Upper lobe of right lung (tissue), 1 donor: ENCODE data around the gene OR6K2. TPM values are rescaled to one million over a fixed set of nuclear protein-coding genes. Genes with fewer than 3 reads are reported as not detected.
A peak's percentile ranks its signal among the peaks of the same experiment; 100 is the strongest.

Source experiments
- ATAC-seq: fragments of 200-7000 bp; cut with Tn5 transposase; one replicate; pipeline ENCODE4 v1.9.1; 2020; ENCODE audit warnings: mild to moderate bottlenecking, moderate library complexity
- DNase-seq: peaks from one replicate; pipeline ENCODE4 v3.0.0-alpha.2; 2020
- H3K27ac ChIP-seq: fragments of 200-600 bp; one replicate; pipeline ENCODE4 v1.8.0; 2022
- H3K27me3 ChIP-seq: fragments of 200-600 bp; one replicate; pipeline ENCODE4 v1.8.0; 2022; ENCODE audit warnings: mild to moderate bottlenecking
- H3K36me3 ChIP-seq: fragments of 200-600 bp; one replicate; pipeline ENCODE4 v1.8.0; 2022
- H3K4me1 ChIP-seq: fragments of 200-600 bp; one replicate; pipeline ENCODE4 v1.8.0; 2022
- H3K4me3 ChIP-seq: fragments of 200-600 bp; one replicate; pipeline ENCODE4 v1.8.0; 2022; ENCODE audit warnings: mild to moderate bottlenecking
- H3K9me3 ChIP-seq: fragments of 200-600 bp; one replicate; pipeline ENCODE4 v1.8.0; 2022
- intact Hi-C: fragments of 100-400 bp; cut with DNase I; formaldehyde crosslinking; loops from one replicate; pipeline ENCODE4 v1.11.0; 2022
- total RNA-seq: library from RNA; stranded (reverse); fragmentation: NEBNext Ultra II Directional; extraction: Animal tissue kit (Norgen Biotek cat#: 25700); gene quantifications from one replicate; pipeline ENCODE4 v1.2.1, GENCODE V29; 2021
- TF ChIP-seq, protein P1 (sequence below): fragments of 200-600 bp; IDR thresholded peaks from one replicate; pipeline ENCODE4 v1.8.0; 2022; ENCODE audit warnings: antibody characterized with exemption
- donor health status: DM: no; HTN: yes; CAD: no; lungs with severe emphysema.

OR6K2 gene
- total RNA-seq, 1 donor from 2014 or later: not detected

DNA sequence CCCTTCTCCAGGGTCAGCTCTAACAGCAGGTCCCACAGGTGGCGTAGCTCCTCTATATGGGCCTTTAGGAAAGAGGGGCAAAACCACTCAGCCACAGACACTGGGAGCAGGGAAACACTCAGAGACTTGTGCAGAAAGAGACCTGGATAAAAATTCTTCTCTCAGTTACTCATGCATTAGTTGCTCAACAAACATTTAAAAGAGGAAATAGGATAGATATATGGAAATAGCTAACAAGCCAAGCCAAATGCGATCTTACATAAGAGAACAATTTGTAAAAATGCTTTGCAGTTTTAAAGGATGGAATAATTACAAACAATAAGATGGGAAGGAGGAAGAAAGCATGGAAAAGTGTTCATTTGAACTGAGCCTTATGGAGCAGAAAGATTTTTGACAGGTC lies 18.8 kb downstream of the OR6K2 start:
- no peaks in the 10 kb centered on the region for H3K4me1 ChIP-seq
- ATAC-seq (no peak), DNase-seq (no peak)
- intact Hi-C loops: no loop called here
- no peaks in the 10 kb centered on the region for H3K9me3 ChIP-seq
- no peaks in the 10 kb centered on the region for H3K36me3 ChIP-seq
- TF ChIP-seq, protein P1, sequence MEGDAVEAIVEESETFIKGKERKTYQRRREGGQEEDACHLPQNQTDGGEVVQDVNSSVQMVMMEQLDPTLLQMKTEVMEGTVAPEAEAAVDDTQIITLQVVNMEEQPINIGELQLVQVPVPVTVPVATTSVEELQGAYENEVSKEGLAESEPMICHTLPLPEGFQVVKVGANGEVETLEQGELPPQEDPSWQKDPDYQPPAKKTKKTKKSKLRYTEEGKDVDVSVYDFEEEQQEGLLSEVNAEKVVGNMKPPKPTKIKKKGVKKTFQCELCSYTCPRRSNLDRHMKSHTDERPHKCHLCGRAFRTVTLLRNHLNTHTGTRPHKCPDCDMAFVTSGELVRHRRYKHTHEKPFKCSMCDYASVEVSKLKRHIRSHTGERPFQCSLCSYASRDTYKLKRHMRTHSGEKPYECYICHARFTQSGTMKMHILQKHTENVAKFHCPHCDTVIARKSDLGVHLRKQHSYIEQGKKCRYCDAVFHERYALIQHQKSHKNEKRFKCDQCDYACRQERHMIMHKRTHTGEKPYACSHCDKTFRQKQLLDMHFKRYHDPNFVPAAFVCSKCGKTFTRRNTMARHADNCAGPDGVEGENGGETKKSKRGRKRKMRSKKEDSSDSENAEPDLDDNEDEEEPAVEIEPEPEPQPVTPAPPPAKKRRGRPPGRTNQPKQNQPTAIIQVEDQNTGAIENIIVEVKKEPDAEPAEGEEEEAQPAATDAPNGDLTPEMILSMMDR: no peak
- no peaks in the 10 kb centered on the region for H3K27me3 ChIP-seq
- no peak overlapping the region for H3K4me3 ChIP-seq
- no peak overlapping the region for H3K27ac ChIP-seq

- no peak overlapping the region for H3K27ac ChIP-seq
- intact Hi-C loops: no loop called here
- H3K36me3 ChIP-seq: no peaks in the 10 kb centered on the region
- no peak for DNase-seq
- TF ChIP-seq, protein P1: no peak
- ATAC-seq: no peak
- no peaks in the 10 kb centered on the region for H3K9me3 ChIP-seq
- H3K4me3 ChIP-seq: no peak overlapping the region
- H3K4me1 ChIP-seq: no peaks in the 10 kb centered on the region
- no peaks in the 10 kb centered on the region for H3K27me3 ChIP-seq
Measured at GRCh38 chr1:158679289-158679688, 21.2 kb downstream of the OR6K2 start.

DNA sequence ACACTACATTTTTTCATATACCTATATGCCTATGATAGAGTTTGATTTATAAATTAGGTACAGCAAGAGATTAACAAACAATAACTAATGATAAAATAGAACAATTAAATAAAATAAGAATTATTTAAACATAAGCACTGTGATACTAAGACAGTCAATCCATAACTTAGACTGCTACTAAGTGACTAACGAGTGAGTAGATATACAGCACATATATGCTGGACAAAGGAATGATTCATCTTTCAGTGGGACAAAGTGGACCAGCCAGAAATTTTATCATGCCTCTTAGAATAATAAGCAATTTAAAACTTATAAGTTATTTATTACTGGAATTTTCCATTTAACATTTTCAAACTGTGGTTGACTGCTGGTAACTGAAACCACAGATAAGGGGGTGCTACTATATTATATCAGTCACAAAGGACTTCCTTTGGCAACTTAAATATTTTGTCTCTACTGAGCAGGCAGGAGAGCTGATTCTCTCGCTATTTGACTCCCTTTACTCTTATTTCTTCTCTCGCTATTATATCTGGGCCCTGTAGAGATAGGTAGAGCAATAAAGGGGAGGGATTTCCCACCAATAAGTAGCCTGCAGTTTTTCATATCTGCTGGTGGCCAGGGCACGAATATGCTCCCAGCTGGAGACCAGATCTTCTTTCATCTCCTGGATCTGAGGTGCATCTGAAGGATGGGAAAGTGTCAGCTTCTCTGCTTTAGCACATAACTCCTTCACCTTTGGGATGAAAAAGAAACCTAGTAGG lies 24.7 kb downstream of the OR6K2 start:
- no peaks in the 10 kb centered on the region for H3K9me3 ChIP-seq
- no peaks in the 10 kb centered on the region for H3K27me3 ChIP-seq
- no peak overlapping the region for H3K4me3 ChIP-seq
- no peak for ATAC-seq
- H3K36me3 ChIP-seq: no peaks in the 10 kb centered on the region
- H3K27ac ChIP-seq: no peak overlapping the region
- H3K4me1 ChIP-seq: no peaks in the 10 kb centered on the region
- intact Hi-C loops: no loop called here
- TF ChIP-seq, protein P1: no peak
- DNase-seq: no peak

GRCh38 chr1:158674302-158674701 lies 26.1 kb downstream of the OR6K2 start:
- DNase-seq (no peak), ATAC-seq (no peak)
- Histone ChIP-seq H3K9me3 (no peaks in the 10 kb centered on the region), H3K4me1 (no peaks in the 10 kb centered on the region), H3K4me3 (no peak overlapping the region), H3K36me3 (no peaks in the 10 kb centered on the region), H3K27ac (no peak overlapping the region), H3K27me3 (no peaks in the 10 kb centered on the region)
- TF ChIP-seq, protein P1: no peak
- intact Hi-C loops: no loop called here

DNA sequence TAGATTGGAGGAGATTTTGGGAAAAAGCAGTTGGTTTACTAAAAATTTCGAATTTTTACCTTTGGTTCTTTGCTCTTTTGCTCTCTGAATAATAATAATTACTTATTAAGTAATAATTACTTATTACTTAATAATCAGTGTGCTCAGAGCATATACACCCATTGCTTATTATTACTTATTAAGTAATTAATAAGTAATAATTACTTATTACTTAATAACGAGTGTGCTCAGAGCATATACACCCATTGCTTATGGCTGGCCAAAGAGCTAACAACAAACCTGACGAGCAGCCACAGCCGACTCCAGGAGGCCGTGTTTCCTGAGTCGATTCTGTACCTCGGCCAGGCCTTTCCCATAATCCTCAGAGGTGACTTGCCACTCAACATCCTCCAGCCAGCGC lies 34.4 kb downstream of the OR6K2 start:
- no peak for ATAC-seq
- intact Hi-C loops: no loop called here
- DNase-seq: no peak
- no peaks in the 10 kb centered on the region for H3K27me3 ChIP-seq
- no peak overlapping the region for H3K27ac ChIP-seq
- H3K36me3 ChIP-seq: no peaks in the 10 kb centered on the region
- no peak overlapping the region for H3K4me3 ChIP-seq
- no peaks in the 10 kb centered on the region for H3K9me3 ChIP-seq
- H3K4me1 ChIP-seq: no peaks in the 10 kb centered on the region
- TF ChIP-seq, protein P1: no peak

DNA sequence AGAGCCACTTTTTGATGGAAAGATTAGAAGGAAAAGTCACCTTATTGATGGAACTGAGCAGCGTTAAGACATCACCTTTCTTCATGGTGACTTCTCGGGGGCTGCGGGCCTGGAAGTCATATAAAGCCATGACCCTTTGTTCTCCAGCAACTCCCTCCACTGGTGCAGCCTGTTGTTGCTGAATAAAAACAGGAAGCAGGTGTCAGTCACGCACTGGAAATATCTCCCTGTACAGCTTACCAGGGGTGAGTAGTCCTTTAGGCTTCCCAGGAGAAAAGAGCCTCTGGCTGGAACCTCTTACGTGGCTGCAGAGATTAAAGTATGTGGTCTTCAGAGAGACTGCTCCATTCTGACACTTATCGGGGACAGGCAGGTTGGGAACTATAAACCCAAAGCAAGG lies 45.9 kb downstream of the OR6K2 start:
- no peaks in the 10 kb centered on the region for H3K36me3 ChIP-seq
- TF ChIP-seq, protein P1: no peak
- intact Hi-C loops: no loop called here
- no peaks in the 10 kb centered on the region for H3K9me3 ChIP-seq
- peak; percentile 34 for ATAC-seq
- no peak overlapping the region for H3K27ac ChIP-seq
- H3K27me3 ChIP-seq: no peaks in the 10 kb centered on the region
- no peak overlapping the region for H3K4me3 ChIP-seq
- no peaks in the 10 kb centered on the region for H3K4me1 ChIP-seq
- no peak for DNase-seq
